Neural progenitor cell (in vitro differentiated cells): ENCODE measurements around the gene TAGLN.
"Not testable (repeated sequence)": the region's sequence is repeated elsewhere in the genome, so short reads cannot be mapped to it uniquely, and the experiment has no call there.

Source experiments
- EZH2 ChIP-seq: fragments of 200-600 bp; sonication (generic); IDR thresholded peaks from 2 replicates; pipeline ENCODE4 v1.6.1; 2017; ENCODE audit warnings: antibody characterized with exemption, mild to moderate bottlenecking, moderate library complexity
- EZH2phosphoT487 ChIP-seq: fragments of 200-600 bp; sonication (generic); IDR thresholded peaks from 2 replicates; pipeline ENCODE4 v1.6.1; 2017; ENCODE audit warnings: antibody characterized with exemption
- TF ChIP-seq, protein P1 (sequence below): fragments of 200-600 bp; sonication (generic); IDR thresholded peaks from 2 replicates; pipeline ENCODE4 v1.5.1; 2017; ENCODE audit warnings: antibody characterized with exemption, mild to moderate bottlenecking

DNA sequence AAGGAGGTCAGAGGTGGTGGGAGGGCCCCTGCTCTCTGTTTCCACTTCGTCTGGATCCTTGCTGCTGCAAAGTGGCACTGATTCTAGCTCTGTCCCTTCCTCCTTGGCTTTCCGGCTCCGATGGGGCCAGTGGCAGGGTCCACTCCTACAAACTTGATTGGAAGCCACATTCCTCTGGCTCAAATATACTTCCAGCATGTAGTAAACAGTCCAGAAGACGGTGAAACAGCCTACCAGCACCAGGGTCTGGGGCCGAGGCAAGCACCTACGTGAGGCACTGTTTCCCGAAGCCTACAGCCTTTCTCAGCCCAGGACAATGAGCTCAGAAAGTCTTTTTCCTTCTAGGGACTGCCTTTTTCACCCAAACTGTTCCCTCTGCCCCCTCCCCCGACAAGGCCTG lies 6.9 kb downstream of the TAGLN start:
- TF ChIP-seq, protein P1, sequence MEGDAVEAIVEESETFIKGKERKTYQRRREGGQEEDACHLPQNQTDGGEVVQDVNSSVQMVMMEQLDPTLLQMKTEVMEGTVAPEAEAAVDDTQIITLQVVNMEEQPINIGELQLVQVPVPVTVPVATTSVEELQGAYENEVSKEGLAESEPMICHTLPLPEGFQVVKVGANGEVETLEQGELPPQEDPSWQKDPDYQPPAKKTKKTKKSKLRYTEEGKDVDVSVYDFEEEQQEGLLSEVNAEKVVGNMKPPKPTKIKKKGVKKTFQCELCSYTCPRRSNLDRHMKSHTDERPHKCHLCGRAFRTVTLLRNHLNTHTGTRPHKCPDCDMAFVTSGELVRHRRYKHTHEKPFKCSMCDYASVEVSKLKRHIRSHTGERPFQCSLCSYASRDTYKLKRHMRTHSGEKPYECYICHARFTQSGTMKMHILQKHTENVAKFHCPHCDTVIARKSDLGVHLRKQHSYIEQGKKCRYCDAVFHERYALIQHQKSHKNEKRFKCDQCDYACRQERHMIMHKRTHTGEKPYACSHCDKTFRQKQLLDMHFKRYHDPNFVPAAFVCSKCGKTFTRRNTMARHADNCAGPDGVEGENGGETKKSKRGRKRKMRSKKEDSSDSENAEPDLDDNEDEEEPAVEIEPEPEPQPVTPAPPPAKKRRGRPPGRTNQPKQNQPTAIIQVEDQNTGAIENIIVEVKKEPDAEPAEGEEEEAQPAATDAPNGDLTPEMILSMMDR = not testable (repeated sequence)
- TF ChIP-seq EZH2, EZH2phosphoT487: not testable (repeated sequence)
